Activated CD4-positive, alpha-beta T cell treated with anti-CD3 and anti-CD28 coated beads, Interleukin-2, amount 10 ng/mL, durations not matched to agents 7 days and 5 days (primary cell): ENCODE results near the gene RAD54L. TPM values are rescaled to one million over a fixed set of nuclear protein-coding genes. Genes with fewer than 3 reads are reported as not detected.
A peak's percentile ranks its signal among the peaks of the same experiment; 100 is the strongest.
"Not testable (repeated sequence)": the region's sequence is repeated elsewhere in the genome, so short reads cannot be mapped to it uniquely, and the experiment has no call there.

Experiments
- CTCF ChIA-PET: fragments of 350-600 bp; sonication (Branson Sonifier 250); formaldehyde crosslinking; loops from one replicate; lab custom pipeline; 2021; ENCODE audit warnings: antibody characterized with exemption; lab: Charles Lee
- POLR2A ChIA-PET: fragments of 350-600 bp; sonication (Branson Sonifier 250); formaldehyde crosslinking; loops from one replicate; lab custom pipeline; 2021; ENCODE audit warnings: antibody characterized with exemption; lab: Charles Lee
- DNase-seq: peaks from one replicate; pipeline ENCODE4 v3.0.0-alpha.2; 2020
- H3K27ac Mint-ChIP-seq: one replicate; pipeline ENCODE4 v1.8.0; 2021; ENCODE audit warnings: mild to moderate bottlenecking, moderate library complexity, mixed read lengths
- H3K27me3 Mint-ChIP-seq: one replicate; pipeline ENCODE4 v1.8.0; 2021; ENCODE audit warnings: mixed read lengths
- H3K36me3 Mint-ChIP-seq: one replicate; pipeline ENCODE4 v1.8.0; 2021; ENCODE audit warnings: low read depth, mixed read lengths
- H3K4me1 Mint-ChIP-seq: one replicate; pipeline ENCODE4 v1.8.0; 2021; ENCODE audit warnings: mixed read lengths
- H3K4me3 Mint-ChIP-seq: one replicate; pipeline ENCODE4 v1.8.0; 2021; ENCODE audit warnings: mild to moderate bottlenecking, moderate library complexity, mixed read lengths
- H3K9me3 Mint-ChIP-seq: one replicate; pipeline ENCODE4 v1.8.0; 2021; ENCODE audit warnings: mixed read lengths
- total RNA-seq, 2 experiments: library from RNA; stranded (reverse); gene quantifications; one replicate each; pipeline ENCODE4 v1.2.3, GENCODE V29; 2021

RAD54L gene
- total RNA-seq, 2 experiments from 2014 or later: 46.7 to 54.0 TPM

DNA sequence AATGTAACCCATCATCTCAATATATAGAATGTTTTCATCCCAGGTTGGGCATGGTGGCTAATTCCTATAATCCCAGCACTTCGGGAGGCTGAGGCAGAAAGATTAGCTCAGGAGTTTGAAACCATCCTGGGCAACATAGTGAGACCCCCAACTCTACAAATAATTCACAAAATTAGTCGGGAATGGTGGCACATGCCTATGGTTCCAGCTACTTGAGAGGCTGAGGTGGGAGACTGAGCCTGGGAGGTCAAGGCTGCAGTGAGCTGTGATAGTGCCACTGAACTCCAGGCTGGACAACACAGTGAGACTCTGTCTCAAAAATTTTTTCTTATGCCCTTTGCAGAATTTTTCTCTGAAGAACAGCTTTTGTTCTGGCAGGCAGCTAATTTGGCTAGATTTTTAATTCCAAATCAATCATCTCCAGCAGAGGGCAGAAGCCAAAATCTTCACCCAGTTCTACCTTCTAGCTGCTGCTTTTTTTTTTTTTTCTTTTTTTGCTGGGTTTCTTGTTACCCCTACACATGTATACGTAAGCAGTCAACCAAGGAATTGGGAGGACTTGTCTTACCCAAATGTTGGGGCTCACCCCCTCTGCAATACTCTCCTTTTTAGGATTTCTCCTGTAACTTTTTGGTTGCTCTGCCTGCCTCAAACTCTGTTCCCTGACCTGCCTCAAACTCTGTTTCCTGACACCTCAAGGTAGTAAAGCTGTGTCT, 2.7 kb upstream of the RAD54L start:
- DNase-seq: peak; percentile 46
- ChIA-PET CTCF (interaction anchor here (0.6 to 2.9 kb wide), 15 partner anchors 10 to 939 kb away, joined by 3 to 16 read pairs (median 4); partner anchors contain the start of gene NSUN4), POLR2A (interaction anchor here (0.6 kb wide), 1 partner anchor 99 kb away, joined by 3 read pairs; no protein-coding TSS in a partner anchor)
- no peak overlapping the region for H3K4me3 Mint-ChIP-seq
- peak overlapping the region; percentile 14 for H3K27ac Mint-ChIP-seq
- H3K4me1 Mint-ChIP-seq: peaks cover 36% of the 10 kb centered on the region
- no peaks in the 10 kb centered on the region for H3K27me3 Mint-ChIP-seq
- peaks cover 13% of the 10 kb centered on the region for H3K36me3 Mint-ChIP-seq
- H3K9me3 Mint-ChIP-seq: no peaks in the 10 kb centered on the region

DNA sequence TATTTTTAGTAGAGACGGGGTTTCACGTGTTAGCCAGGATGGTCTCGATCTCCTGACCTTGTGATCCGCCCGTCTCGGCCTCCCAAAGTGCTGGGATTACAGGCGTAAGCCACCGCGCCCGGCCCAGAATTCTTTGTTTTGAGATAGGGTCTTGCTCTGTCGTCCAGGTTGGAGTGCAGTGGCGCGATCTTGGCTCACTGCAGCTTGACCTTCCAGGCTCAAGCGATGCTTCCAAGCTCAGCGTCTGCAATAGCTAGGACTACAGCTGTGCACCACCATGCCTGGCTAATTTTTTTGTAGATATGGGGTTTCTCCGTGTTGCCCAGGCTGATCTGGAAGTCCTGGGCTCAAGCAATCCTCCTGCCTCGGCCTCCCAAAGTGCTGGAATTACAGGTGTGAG, 1.4 kb upstream of the RAD54L start:
- not testable (repeated sequence) for H3K27me3 Mint-ChIP-seq, H3K27ac Mint-ChIP-seq, DNase-seq, H3K9me3 Mint-ChIP-seq
- ChIA-PET POLR2A (interaction anchor here (0.8 to 1.3 kb wide), 2 partner anchors 32 to 38 kb away, joined by 3 to 5 read pairs; no protein-coding TSS in a partner anchor), CTCF (interaction anchor here (0.9 to 1.7 kb wide), 7 partner anchors 9 to 940 kb away, joined by 3 to 6 read pairs (median 3); partner anchors contain the start of genes LRRC41 and UQCRH)
- Mint-ChIP-seq H3K4me1 (peaks cover 43% of the 10 kb centered on the region), H3K4me3 (peak overlapping the region; percentile 99), H3K36me3 (peaks cover 23% of the 10 kb centered on the region)

DNA sequence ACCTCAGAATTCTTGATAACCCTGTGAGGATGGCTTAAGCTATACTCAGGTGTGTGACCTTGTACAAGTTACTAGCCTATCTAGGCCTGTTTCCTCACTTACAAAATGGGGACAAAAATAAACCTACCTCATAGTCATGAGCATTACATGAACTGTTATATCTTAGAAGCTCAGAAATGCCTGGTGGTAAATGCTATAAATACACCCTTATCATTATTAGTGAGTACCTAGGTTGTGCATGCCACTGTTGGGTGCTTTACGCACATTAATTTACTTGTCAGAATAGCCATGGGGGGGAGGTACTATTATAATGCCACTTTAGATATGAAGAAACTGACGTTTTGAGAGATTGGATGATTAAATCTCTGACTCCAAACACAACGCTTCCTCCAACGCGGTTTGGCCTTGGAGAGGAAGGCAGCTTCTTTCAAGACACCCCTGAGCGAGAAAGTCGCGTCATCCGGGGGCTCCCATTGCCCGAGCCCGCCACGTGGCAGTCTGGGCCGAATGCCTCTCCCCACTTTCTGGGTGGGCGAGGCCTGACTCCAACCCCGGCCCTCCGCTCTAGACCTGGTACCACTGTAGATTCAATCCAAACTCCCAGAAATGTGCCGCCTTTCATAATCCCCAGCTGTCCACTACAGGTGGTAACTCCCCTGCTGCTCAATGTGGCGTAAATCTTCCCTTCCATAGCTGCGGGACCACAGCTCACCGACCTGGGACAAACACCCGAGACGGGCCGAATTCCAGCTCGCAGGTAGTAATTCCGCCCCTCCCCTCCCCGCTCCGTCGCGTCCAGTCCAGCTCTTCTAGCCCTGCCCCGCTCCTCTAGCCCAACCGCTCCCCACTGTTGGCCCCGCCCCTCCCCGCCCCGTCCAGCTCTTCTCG, 771 bp upstream of the RAD54L start:
- Mint-ChIP-seq H3K27ac (peak overlapping the region; percentile 94), H3K9me3 (no peaks in the 10 kb centered on the region), H3K4me3 (peak overlapping the region; percentile 99), H3K36me3 (peaks cover 27% of the 10 kb centered on the region), H3K4me1 (peaks cover 46% of the 10 kb centered on the region), H3K27me3 (no peaks in the 10 kb centered on the region)
- POLR2A ChIA-PET: interaction anchor here (0.6 to 1.3 kb wide), 4 partner anchors 31 to 101 kb away, joined by 3 to 5 read pairs (median 4); partner anchors contain the start of gene NSUN4
- peak; percentile 62 for DNase-seq
- CTCF ChIA-PET: interaction anchor here (0.9 to 1.7 kb wide), 6 partner anchors 8 to 101 kb away, joined by 3 to 7 read pairs (median 4); partner anchors contain the start of genes LRRC41 and UQCRH

DNA sequence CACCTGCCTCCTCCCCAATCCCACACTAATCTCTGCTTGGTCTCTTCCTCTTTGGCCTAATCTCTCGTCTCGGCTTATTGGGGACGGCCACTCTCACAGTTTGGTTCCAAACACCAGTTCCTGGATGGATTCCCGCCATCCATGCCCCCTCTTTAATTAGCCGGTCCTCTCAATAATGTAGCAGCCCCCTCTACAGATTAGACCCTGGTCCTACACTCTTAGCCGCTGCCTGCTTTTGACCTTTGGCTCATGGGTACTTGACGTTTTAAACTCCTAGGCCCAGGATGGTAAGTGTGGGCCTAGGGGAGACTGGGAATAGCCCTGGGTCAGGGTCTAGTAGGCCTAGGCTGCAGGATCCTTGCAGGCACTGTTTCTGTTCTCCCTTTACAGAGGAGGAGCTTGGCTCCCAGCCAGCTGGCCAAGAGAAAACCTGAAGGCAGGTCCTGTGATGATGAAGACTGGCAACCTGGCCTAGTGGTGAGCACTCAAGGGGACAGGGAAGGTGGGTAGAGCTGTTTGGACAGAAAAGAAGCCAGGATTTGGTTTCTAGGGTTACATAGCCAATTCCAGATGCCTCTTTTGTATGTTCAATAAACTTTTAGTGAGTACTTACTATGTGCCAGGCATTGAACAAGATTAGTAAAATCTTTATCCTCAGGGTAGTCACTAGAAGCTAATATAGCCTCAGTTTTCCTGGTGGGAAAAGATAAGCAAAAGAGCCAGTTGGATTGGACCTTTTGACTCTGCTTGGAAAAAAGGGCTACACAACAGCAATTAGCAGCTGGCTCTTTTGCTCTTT, 758 bp downstream of the RAD54L start:
- ChIA-PET POLR2A (no interaction called here), CTCF (interaction anchor here (0.6 to 2.7 kb wide), 4 partner anchors 11 to 92 kb away, joined by 3 to 11 read pairs (median 4); partner anchors contain the start of gene NSUN4)
- DNase-seq: peak; percentile 45
- H3K27me3 Mint-ChIP-seq: no peaks in the 10 kb centered on the region
- H3K27ac Mint-ChIP-seq: peak overlapping the region; percentile 98
- peaks cover 54% of the 10 kb centered on the region for H3K4me1 Mint-ChIP-seq
- peaks cover 43% of the 10 kb centered on the region for H3K36me3 Mint-ChIP-seq
- H3K9me3 Mint-ChIP-seq: no peaks in the 10 kb centered on the region
- H3K4me3 Mint-ChIP-seq: peak overlapping the region; percentile 99

DNA sequence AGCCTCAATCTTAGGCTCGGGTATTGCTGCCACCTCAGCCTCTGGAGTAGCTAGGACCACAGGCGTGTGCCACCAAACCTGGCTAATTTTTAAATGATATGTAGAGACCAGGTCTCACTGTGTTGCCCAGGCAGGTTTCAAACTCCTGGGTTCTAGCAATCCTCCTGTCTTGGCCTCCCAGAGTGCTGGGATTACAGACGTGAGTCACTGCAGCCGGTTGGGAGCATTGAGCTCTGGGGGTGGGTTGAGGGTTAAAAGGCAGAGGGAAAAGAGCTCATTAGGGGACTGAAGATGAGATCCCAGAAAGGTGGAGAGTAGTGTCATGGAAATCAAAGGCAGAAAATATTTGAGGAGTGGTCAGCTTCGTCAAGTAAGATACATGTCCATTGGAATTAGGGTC, 7.1 kb downstream of the RAD54L start:
- CTCF ChIA-PET: interaction anchor here (1.1 to 1.3 kb wide), 3 partner anchors 8 to 49 kb away, joined by 3 read pairs; partner anchors contain the start of genes LRRC41 and UQCRH
- DNase-seq: no peak
- H3K9me3 Mint-ChIP-seq: no peaks in the 10 kb centered on the region
- peaks cover 26% of the 10 kb centered on the region for H3K4me1 Mint-ChIP-seq
- peaks cover 59% of the 10 kb centered on the region for H3K36me3 Mint-ChIP-seq
- H3K4me3 Mint-ChIP-seq: no peak overlapping the region
- no peak overlapping the region for H3K27ac Mint-ChIP-seq
- POLR2A ChIA-PET: no interaction called here
- no peaks in the 10 kb centered on the region for H3K27me3 Mint-ChIP-seq

DNA sequence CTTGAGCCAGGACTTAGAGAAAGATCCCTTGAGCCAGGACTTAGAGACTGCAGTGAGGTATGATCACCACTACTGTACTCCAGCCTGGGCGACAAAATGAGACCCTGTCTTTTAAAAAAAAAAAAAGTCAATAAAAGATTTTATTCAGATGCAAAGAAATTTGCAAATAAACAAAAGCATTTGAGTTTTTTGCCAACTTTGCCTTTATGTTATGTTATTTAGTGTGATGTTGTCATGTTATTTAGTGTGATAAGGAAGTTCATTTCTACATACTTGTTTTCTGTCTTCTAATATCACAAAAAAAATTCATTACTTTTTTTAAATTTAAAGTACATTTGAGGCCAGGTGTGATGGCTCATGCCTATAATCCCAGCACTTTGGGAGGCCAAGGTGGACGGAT, 9.0 kb downstream of the RAD54L start:
- no peak for DNase-seq
- Mint-ChIP-seq H3K27ac (no peak overlapping the region), H3K27me3 (no peaks in the 10 kb centered on the region), H3K4me3 (no peak overlapping the region), H3K9me3 (no peaks in the 10 kb centered on the region), H3K4me1 (peaks cover 15% of the 10 kb centered on the region), H3K36me3 (peaks cover 61% of the 10 kb centered on the region)
- ChIA-PET CTCF (interaction anchor here (1.0 to 1.5 kb wide), 2 partner anchors 10 to 22 kb away, joined by 3 to 5 read pairs; no protein-coding TSS in a partner anchor), POLR2A (no interaction called here)

DNA sequence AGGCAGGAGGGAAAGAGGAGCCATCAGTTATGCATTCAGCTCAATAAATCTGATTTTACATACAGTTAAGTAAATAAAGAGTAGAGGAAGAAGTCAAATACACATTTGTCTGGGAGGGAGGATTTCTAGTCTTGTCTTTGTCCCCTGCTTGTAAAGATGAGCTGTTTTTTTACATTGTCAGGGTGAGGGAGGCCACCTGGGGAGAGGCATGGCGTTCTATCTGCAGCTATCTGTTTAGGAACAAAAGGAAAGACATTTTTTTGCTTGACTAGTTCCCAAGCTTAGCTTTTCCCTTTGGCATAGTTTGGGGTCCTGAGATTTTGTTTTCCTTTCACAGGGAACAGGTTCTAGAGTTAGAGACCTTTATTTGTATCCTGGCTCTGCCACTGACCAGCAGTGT, 14.9 kb downstream of the RAD54L start:
- no peak for DNase-seq
- H3K27me3 Mint-ChIP-seq: no peaks in the 10 kb centered on the region
- H3K4me3 Mint-ChIP-seq: no peak overlapping the region
- POLR2A ChIA-PET: no interaction called here
- H3K27ac Mint-ChIP-seq: no peak overlapping the region
- peaks cover 70% of the 10 kb centered on the region for H3K36me3 Mint-ChIP-seq
- H3K9me3 Mint-ChIP-seq: no peaks in the 10 kb centered on the region
- H3K4me1 Mint-ChIP-seq: no peaks in the 10 kb centered on the region
- CTCF ChIA-PET: interaction anchor here (1.0 to 1.7 kb wide), 2 partner anchors 14 to 28 kb away, joined by 3 read pairs; no protein-coding TSS in a partner anchor

- no peak for DNase-seq
- Mint-ChIP-seq H3K27ac (no peak overlapping the region), H3K4me1 (no peaks in the 10 kb centered on the region), H3K4me3 (no peak overlapping the region), H3K27me3 (no peaks in the 10 kb centered on the region), H3K9me3 (no peaks in the 10 kb centered on the region), H3K36me3 (peaks cover 72% of the 10 kb centered on the region)
- ChIA-PET POLR2A (no interaction called here), CTCF (interaction anchor here (0.6 to 1.7 kb wide), 5 partner anchors 12 to 86 kb away, joined by 3 read pairs; no protein-coding TSS in a partner anchor)
Measured at GRCh38 chr1:46263146-46263545, 15.6 kb downstream of the RAD54L start.

DNA sequence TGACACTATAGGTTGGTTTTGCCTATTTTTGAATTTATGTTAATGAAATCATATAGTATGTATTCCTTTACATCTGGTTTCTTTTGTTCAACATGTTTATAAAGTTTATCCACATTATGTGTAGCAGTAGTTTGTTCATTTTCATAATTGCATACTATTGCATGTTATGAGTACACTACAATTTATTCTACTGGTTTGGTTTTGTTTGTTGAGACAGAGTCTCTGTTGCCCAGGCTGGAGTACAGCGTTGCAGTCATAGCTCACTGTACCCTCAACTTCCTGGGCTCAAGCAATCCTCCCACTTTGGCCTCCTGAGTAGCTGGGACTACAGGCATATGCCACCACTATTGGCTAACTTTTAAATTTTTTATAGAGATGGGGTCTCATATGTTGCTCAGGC, 21.0 kb downstream of the RAD54L start:
- Mint-ChIP-seq H3K9me3 (no peaks in the 10 kb centered on the region), H3K4me3 (no peak overlapping the region), H3K4me1 (no peaks in the 10 kb centered on the region), H3K36me3 (peaks cover 71% of the 10 kb centered on the region), H3K27ac (no peak overlapping the region), H3K27me3 (no peaks in the 10 kb centered on the region)
- CTCF ChIA-PET: no interaction called here
- DNase-seq: no peak
- POLR2A ChIA-PET: interaction anchor here (0.6 kb wide), 1 partner anchor 80 kb away, joined by 3 read pairs; no protein-coding TSS in a partner anchor

DNA sequence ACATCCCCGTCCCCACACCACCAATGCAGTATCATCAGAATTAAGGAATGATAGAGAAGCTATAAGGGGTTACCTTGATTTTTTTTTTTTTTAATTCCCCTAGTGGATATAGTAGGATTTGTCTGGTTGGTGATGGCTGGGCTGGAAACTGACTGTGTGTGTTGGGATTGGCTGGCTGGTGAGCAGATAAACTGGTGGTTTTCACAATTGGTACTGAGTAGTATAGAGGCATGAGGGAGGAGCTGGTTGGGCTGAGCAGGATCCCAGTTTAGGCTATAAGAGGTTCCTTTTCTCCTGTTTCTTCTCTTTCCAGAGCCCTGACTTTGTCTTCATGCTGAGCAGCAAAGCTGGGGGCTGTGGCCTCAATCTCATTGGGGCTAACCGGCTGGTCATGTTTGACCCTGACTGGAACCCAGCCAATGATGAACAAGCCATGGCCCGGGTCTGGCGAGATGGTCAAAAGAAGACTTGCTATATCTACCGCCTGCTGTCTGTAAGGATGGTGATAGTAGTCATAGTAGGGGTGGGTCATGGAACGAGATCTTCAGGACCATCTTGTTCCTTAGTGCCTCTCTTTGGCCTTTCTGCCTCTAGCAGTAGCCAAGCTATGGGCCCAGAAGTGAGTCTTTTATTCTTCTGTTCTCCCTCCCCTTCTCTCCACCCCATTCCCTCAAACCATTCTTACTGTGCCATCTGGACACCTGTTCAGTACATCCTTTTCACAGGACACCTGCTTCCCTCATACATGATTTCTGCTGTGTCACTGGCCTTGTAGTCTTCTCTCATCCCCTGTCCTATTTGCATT, 26.9 kb downstream of the RAD54L start:
- Mint-ChIP-seq H3K27ac (peak overlapping the region; percentile 10), H3K27me3 (no peaks in the 10 kb centered on the region), H3K4me1 (no peaks in the 10 kb centered on the region), H3K4me3 (no peak overlapping the region), H3K9me3 (no peaks in the 10 kb centered on the region), H3K36me3 (peaks cover 63% of the 10 kb centered on the region)
- ChIA-PET POLR2A (interaction anchor here (0.6 kb wide), 1 partner anchor 25 kb away, joined by 3 read pairs; no protein-coding TSS in a partner anchor), CTCF (interaction anchor here (0.6 to 1.7 kb wide), 8 partner anchors 8 to 1130 kb away, joined by 3 to 10 read pairs (median 4); no protein-coding TSS in a partner anchor)
- no peak for DNase-seq

DNA sequence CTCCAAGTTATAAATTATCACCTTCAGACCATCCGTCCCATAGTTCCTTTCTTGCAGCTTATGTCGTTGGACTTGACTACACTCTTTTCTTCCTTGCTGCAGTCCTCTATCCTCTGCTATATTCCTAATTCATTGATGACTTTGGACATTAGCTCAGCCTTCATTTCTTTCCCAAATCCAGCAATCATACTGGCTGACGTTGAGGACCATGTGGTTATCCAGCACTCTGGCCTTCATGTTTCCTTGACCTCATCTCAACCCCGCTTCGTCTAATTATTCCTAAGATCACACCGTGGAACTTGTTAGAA, 27.4 kb downstream of the RAD54L start:
- CTCF ChIA-PET: interaction anchor here (0.6 to 1.6 kb wide), 5 partner anchors 9 to 429 kb away, joined by 3 to 5 read pairs (median 4); no protein-coding TSS in a partner anchor
- no peak for DNase-seq
- Mint-ChIP-seq H3K4me3 (no peak overlapping the region), H3K9me3 (no peaks in the 10 kb centered on the region), H3K27ac (peak overlapping the region; percentile 10), H3K4me1 (no peaks in the 10 kb centered on the region), H3K36me3 (peaks cover 65% of the 10 kb centered on the region), H3K27me3 (no peaks in the 10 kb centered on the region)
- POLR2A ChIA-PET: no interaction called here
